Sigmoid colon (tissue), 7 donors: ENCODE data around the gene LCP2. TPM values are rescaled to one million over a fixed set of nuclear protein-coding genes. Genes with fewer than 3 reads are reported as not detected.

Experiments used
- DNase-seq: peaks from one replicate; pipeline ENCODE4 v3.0.0-alpha.2; 2019
- H3K27ac ChIP-seq, 4 donors: fragments of 200-600 bp; sonication (generic); one replicate each; pipeline ENCODE4 v1.5.1; 2016 to 2019; ENCODE audit warnings: mild to moderate bottlenecking in 1 of 4
- H3K27me3 ChIP-seq, 3 donors: fragments of 200-600 bp; sonication (generic); one replicate each; pipeline ENCODE4 v1.5.1; 2019; ENCODE audit warnings: mild to moderate bottlenecking in 1 of 3
- H3K36me3 ChIP-seq, 4 donors: fragments of 200-600 bp; sonication (generic); one replicate each; pipeline ENCODE4 v1.5.1; 2016 to 2019
- H3K4me1 ChIP-seq, 4 donors: fragments of 200-600 bp; sonication (generic); one replicate each; pipeline ENCODE4 v1.5.1; 2017 to 2019
- H3K4me3 ChIP-seq, 4 donors: fragments of 200-600 bp; sonication (generic); one replicate each; pipeline ENCODE4 v1.5.1; 2017 to 2019; ENCODE audit warnings: mild to moderate bottlenecking in 2 of 4, moderate library complexity in 1 of 4
- H3K9me3 ChIP-seq, 4 donors: fragments of 200-600 bp in 3 of 4; sonication (generic) in 3 of 4; one replicate each; pipeline versions ENCODE4 v1.5.1 to v1.6.1; 2013 to 2019
- CTCF ChIP-seq, 4 experiments: fragments of 450-650 bp in 3 of 4; fragments of 200-600 bp in 1 of 4; IDR thresholded peaks; one replicate each; pipeline ENCODE4 v1.5.1; 2016 to 2019; ENCODE audit warnings: antibody characterized with exemption in 4 of 4, mild to moderate bottlenecking in 3 of 4, moderate library complexity in 2 of 4
- EP300 ChIP-seq, 4 donors: sonication (generic); formaldehyde crosslinking; IDR thresholded peaks; one replicate each; pipeline ENCODE4 v1.6.1; 2017; ENCODE audit warnings: antibody characterized with exemption in 4 of 4
- POLR2A ChIP-seq, 2 donors: fragments of 450-650 bp; IDR thresholded peaks; one replicate each; pipeline ENCODE4 v1.6.1; 2016; ENCODE audit warnings: antibody characterized with exemption in 2 of 2, mild to moderate bottlenecking in 2 of 2, moderate library complexity in 2 of 2
- POLR2AphosphoS5 ChIP-seq, 4 donors: sonication (generic); formaldehyde crosslinking; IDR thresholded peaks; one replicate each; pipeline ENCODE4 v1.6.1; 2017; ENCODE audit warnings: antibody characterized with exemption in 4 of 4
- WGBS, 2 donors: extraction: QIAGEN DNeasy Blood & Tissue Kit; methylation state at CpG; one replicate each; pipeline ENCODE4 v1.1.7; 2013; 5-methylcytosine and 5-hydroxymethylcytosine counted together
- intact Hi-C: fragments of 100-400 bp; cut with DNase I; formaldehyde crosslinking; loops from one replicate; pipeline ENCODE4 v1.15.1; 2023
- polyA plus RNA-seq, 3 donors: library from polyadenylated mRNA; stranded (reverse); fragments of 200-250 nt; gene quantifications; one replicate each; pipeline ENCODE4 v1.2.3, GENCODE V29; 2013
- total RNA-seq, 4 donors: library from RNA; depleted of rRNA; stranded (reverse); fragments of >200 nt; gene quantifications; one replicate each; pipeline ENCODE4 v1.1.0, GENCODE V29; 2016
- donor health status: healthy with polysubstance abuse.
- donor health status: Bipolar disorder and iron deficiency.
- donor health status: healthy.

LCP2 gene
- total and polyA plus RNA-seq, 7 donors = 5.4 to 22.3 (median 12.2) TPM

GRCh38 chr5:170254056-170254455 lies 43.5 kb downstream of the LCP2 start:
- DNase-seq = no peak
- intact Hi-C loops = no loop called here
- H3K9me3 ChIP-seq = no peaks in the 10 kb centered on the region
- no peaks in the 10 kb centered on the region for H3K4me1 ChIP-seq
- H3K36me3 ChIP-seq = no peaks in the 10 kb centered on the region
- no peak for TF ChIP-seq EP300 (IDR thresholded peaks at IDR 0.05)
- TF ChIP-seq CTCF (IDR thresholded peaks at IDR 0.05) = no peak
- TF ChIP-seq POLR2AphosphoS5 (IDR thresholded peaks at IDR 0.05) = no peak
- no peak for TF ChIP-seq POLR2A (IDR thresholded peaks at IDR 0.05)
- peak overlapping the region in 1 of 4 donors; percentile 16 for H3K27ac ChIP-seq
- WGBS, 2 donors = 59 to 67% methylated on average over 8 of the region's 8 CpGs
- no peak overlapping the region for H3K4me3 ChIP-seq
- H3K27me3 ChIP-seq = no peaks in the 10 kb centered on the region

DNA sequence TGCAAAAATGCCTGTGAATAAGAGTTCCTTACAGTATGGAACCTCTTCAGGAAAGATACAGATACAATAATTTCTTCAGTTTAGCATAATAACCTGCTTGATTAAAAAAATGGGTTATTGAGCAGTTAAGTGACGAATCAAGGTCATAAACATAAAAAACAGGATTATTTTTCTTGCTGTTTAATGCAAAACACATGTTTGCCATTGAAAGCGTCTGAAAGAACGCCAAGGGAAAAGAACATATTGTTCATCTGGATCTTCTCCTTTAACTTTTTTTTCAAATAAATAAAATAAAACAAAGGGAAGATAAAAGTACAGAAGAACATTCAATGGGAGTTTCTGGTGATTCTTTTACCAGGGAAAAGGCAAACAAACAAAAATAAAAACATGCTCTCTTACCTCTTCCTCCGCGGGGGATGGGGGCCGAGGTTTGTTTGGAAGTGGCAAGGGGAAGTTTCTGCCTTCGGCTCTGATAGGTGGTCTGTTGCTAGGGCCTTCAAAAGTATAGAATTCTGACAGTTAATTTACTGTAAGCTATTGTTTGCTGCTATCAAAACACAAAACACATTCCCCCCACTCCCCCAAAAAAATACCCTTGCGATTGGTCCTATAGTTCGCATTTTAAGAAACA lies 44.7 kb downstream of the LCP2 start:
- Histone ChIP-seq H3K9me3 (no peaks in the 10 kb centered on the region), H3K4me3 (no peak overlapping the region), H3K4me1 (no peaks in the 10 kb centered on the region), H3K27me3 (no peaks in the 10 kb centered on the region), H3K27ac (peak overlapping the region in 1 of 4 donors; percentile 18), H3K36me3 (no peaks in the 10 kb centered on the region)
- intact Hi-C loops = no loop called here
- TF ChIP-seq POLR2AphosphoS5 (IDR thresholded peaks at IDR 0.05) (peak in 1 of 4 donors; percentile 33), POLR2A (IDR thresholded peaks at IDR 0.05) (no peak), CTCF (IDR thresholded peaks at IDR 0.05) (no peak)
- no peak for DNase-seq
- WGBS, 2 donors = 57 to 70% methylated on average over 9 of the region's 9 CpGs

DNA sequence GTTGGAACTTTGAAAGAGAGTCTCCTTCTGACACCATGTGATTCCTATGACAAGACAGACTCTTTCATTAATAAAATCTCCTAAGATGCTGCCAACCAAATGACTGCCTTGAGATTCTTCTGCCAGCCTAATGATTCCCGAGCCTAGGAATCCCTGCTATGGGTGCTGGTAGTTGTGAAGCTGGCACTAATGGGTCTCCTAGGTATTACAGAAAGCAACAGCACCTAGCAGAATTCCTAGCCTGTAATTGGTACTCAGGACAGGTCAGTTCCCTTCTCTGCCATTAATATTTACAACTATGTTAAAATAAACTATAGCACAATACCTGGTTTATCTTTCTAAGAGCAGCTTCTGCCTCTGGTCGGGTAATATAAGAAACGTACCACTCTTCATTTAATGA lies 45.5 kb downstream of the LCP2 start:
- Histone ChIP-seq H3K4me3 (no peak overlapping the region), H3K27me3 (no peaks in the 10 kb centered on the region), H3K36me3 (no peaks in the 10 kb centered on the region), H3K27ac (peak overlapping the region in 1 of 4 donors; percentile 30), H3K9me3 (no peaks in the 10 kb centered on the region), H3K4me1 (no peaks in the 10 kb centered on the region)
- DNase-seq = no peak
- TF ChIP-seq POLR2A (IDR thresholded peaks at IDR 0.05) = no peak
- no peak for TF ChIP-seq EP300 (IDR thresholded peaks at IDR 0.05)
- TF ChIP-seq CTCF (IDR thresholded peaks at IDR 0.05) = no peak
- TF ChIP-seq POLR2AphosphoS5 (IDR thresholded peaks at IDR 0.05) = no peak
- WGBS, 2 donors = 40 to 68% methylated on average over 3 of the region's 3 CpGs
- intact Hi-C loops = no loop called here

DNA sequence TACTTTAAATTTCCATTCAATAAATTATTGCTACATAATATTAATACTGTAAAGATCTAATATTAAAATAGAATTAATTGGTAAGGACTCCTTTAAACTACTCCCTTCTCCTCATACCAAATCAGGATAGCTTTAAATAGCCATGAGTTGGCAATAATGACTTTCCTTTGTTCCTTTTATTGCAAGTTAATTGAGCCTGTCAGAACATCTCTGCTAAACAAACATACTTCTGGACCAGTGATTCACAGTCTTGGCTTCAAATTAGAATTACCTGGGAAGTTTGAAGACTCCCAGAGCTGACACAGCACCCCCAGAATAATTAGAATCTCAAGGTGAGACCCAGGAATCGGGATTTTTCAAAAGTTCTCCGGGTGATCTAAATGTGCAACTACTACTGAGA lies 46.1 kb downstream of the LCP2 start:
- no peak for TF ChIP-seq POLR2AphosphoS5 (IDR thresholded peaks at IDR 0.05)
- TF ChIP-seq EP300 (IDR thresholded peaks at IDR 0.05) = no peak
- TF ChIP-seq POLR2A (IDR thresholded peaks at IDR 0.05) = no peak
- no peak for TF ChIP-seq CTCF (IDR thresholded peaks at IDR 0.05)
- WGBS, 2 donors = 57 to 84% methylated on average over 2 of the region's 2 CpGs
- no peaks in the 10 kb centered on the region for H3K36me3 ChIP-seq
- no peaks in the 10 kb centered on the region for H3K9me3 ChIP-seq
- DNase-seq = no peak
- H3K27me3 ChIP-seq = no peaks in the 10 kb centered on the region
- no peak overlapping the region for H3K4me3 ChIP-seq
- intact Hi-C loops = no loop called here
- peak overlapping the region in 1 of 4 donors; percentile 30 for H3K27ac ChIP-seq
- no peaks in the 10 kb centered on the region for H3K4me1 ChIP-seq

GRCh38 chr5:170250810-170251317 lies 46.7 kb downstream of the LCP2 start:
- no peak for DNase-seq
- 32 to 71% methylated on average over 3 of the region's 3 CpGs for WGBS, 2 donors
- H3K27ac ChIP-seq = no peak overlapping the region
- intact Hi-C loops = no loop called here
- TF ChIP-seq CTCF (IDR thresholded peaks at IDR 0.05) (no peak), POLR2AphosphoS5 (IDR thresholded peaks at IDR 0.05) (no peak), EP300 (IDR thresholded peaks at IDR 0.05) (no peak), POLR2A (IDR thresholded peaks at IDR 0.05) (no peak)
- no peaks in the 10 kb centered on the region for H3K36me3 ChIP-seq
- no peaks in the 10 kb centered on the region for H3K9me3 ChIP-seq
- H3K27me3 ChIP-seq = no peaks in the 10 kb centered on the region
- no peak overlapping the region for H3K4me3 ChIP-seq
- H3K4me1 ChIP-seq = no peaks in the 10 kb centered on the region
